Measurements from ENCODE around the gene MEGF6. TPM values are rescaled to one million over a fixed set of nuclear protein-coding genes. Genes with fewer than 3 reads are reported as not detected.
"Not testable (repeated sequence)": the region's sequence is repeated elsewhere in the genome, so short reads cannot be mapped to it uniquely, and the experiment has no call there.

MEGF6 gene
- total and polyA plus RNA-seq, 2 donors, result 14.5 to 23.5 TPM

- no peak for DNase-seq (ENCODE audit: extremely low spot score)
- H3K4me1 ChIP-seq (ENCODE audit: insufficient read depth), result no peaks in the 10 kb centered on the region
- H3K27ac ChIP-seq (ENCODE audit: low read depth), result no peak overlapping the region
- peaks cover 2% of the 10 kb centered on the region for H3K36me3 ChIP-seq (ENCODE audit: insufficient read depth)
- H3K4me3 ChIP-seq (ENCODE audit: low read depth, low read length), result no peak overlapping the region
- 93% methylated on average over 26 of the region's 26 CpGs for WGBS
Observed at GRCh38 chr1:3627515-3628253, 16.4 kb upstream of the MEGF6 start.

- Histone ChIP-seq H3K4me1 (ENCODE audit: insufficient read depth) (no peaks in the 10 kb centered on the region), H3K36me3 (ENCODE audit: insufficient read depth) (peaks cover 2% of the 10 kb centered on the region), H3K27ac (ENCODE audit: low read depth) (no peak overlapping the region), H3K4me3 (ENCODE audit: low read depth, low read length) (no peak overlapping the region)
- no peak for DNase-seq (ENCODE audit: extremely low spot score)
- WGBS, result 83% methylated on average over 4 of the region's 4 CpGs
Observed at GRCh38 chr1:3626025-3626424, 14.7 kb upstream of the MEGF6 start.

GRCh38 chr1:3625151-3625907 is 14.0 kb upstream of the MEGF6 start:
- no peak for DNase-seq (ENCODE audit: extremely low spot score)
- 2% methylated on average over 71 of the region's 71 CpGs for WGBS
- Histone ChIP-seq H3K4me3 (ENCODE audit: low read depth, low read length) (peak overlapping the region; percentile 94), H3K4me1 (ENCODE audit: insufficient read depth) (no peaks in the 10 kb centered on the region), H3K27ac (ENCODE audit: low read depth) (peak overlapping the region; percentile 65), H3K36me3 (ENCODE audit: insufficient read depth) (peaks cover 2% of the 10 kb centered on the region)

GRCh38 chr1:3624200-3625136 is 13.2 kb upstream of the MEGF6 start, which contains the start of gene TPRG1L:
TSS of gene TPRG1L (plus strand) at chr1:3625015. CDS start at chr1:3625073, 58 bp downstream.
- H3K27ac ChIP-seq (ENCODE audit: low read depth), result peak within 1 kb of the TSS; percentile 65
- H3K36me3 ChIP-seq (ENCODE audit: insufficient read depth), result peaks cover 2% of the 10 kb centered on the region
- WGBS, result under 1% methylated on average over 108 of the region's 108 CpGs
- no peaks in the 10 kb centered on the region for H3K4me1 ChIP-seq (ENCODE audit: insufficient read depth)
- H3K4me3 ChIP-seq (ENCODE audit: low read depth, low read length), result peak within 1 kb of the TSS; percentile 94
- peak; percentile 92 for DNase-seq (ENCODE audit: extremely low spot score)

GRCh38 chr1:3623441-3624199 is 12.3 kb upstream of the MEGF6 start:
- Histone ChIP-seq H3K4me3 (ENCODE audit: low read depth, low read length) (peak overlapping the region; percentile 77), H3K4me1 (ENCODE audit: insufficient read depth) (no peaks in the 10 kb centered on the region), H3K36me3 (ENCODE audit: insufficient read depth) (peaks cover 2% of the 10 kb centered on the region), H3K27ac (ENCODE audit: low read depth) (no peak overlapping the region)
- WGBS, result 32% methylated on average over 23 of the region's 23 CpGs
- DNase-seq (ENCODE audit: extremely low spot score), result no peak

- DNase-seq (ENCODE audit: extremely low spot score); H3K27ac ChIP-seq (ENCODE audit: low read depth); H3K4me3 ChIP-seq (ENCODE audit: low read depth, low read length); H3K36me3 ChIP-seq (ENCODE audit: insufficient read depth); H3K4me1 ChIP-seq (ENCODE audit: insufficient read depth): not testable (repeated sequence)
- WGBS, result 83% methylated on average over 9 of the region's 9 CpGs
Observed at GRCh38 chr1:3622102-3622501, 10.8 kb upstream of the MEGF6 start.

GRCh38 chr1:3621151-3621671 is 9.9 kb upstream of the MEGF6 start:
- H3K27ac ChIP-seq (ENCODE audit: low read depth); H3K4me3 ChIP-seq (ENCODE audit: low read depth, low read length); DNase-seq (ENCODE audit: extremely low spot score); H3K36me3 ChIP-seq (ENCODE audit: insufficient read depth); H3K4me1 ChIP-seq (ENCODE audit: insufficient read depth): not testable (repeated sequence)
- whole genome bisulfite sequencing, result 24% methylated on average over 15 of the region's 15 CpGs

GRCh38 chr1:3620708-3621107 is 9.4 kb upstream of the MEGF6 start:
- no peak overlapping the region for H3K4me3 ChIP-seq (ENCODE audit: low read depth, low read length)
- no peaks in the 10 kb centered on the region for H3K36me3 ChIP-seq (ENCODE audit: insufficient read depth)
- H3K4me1 ChIP-seq (ENCODE audit: insufficient read depth), result no peaks in the 10 kb centered on the region
- 90% methylated on average over 12 of the region's 12 CpGs for WGBS
- DNase-seq (ENCODE audit: extremely low spot score), result no peak
- H3K27ac ChIP-seq (ENCODE audit: low read depth), result no peak overlapping the region

- no peaks in the 10 kb centered on the region for H3K36me3 ChIP-seq (ENCODE audit: insufficient read depth)
- H3K4me3 ChIP-seq (ENCODE audit: low read depth, low read length), result no peak overlapping the region
- no peaks in the 10 kb centered on the region for H3K4me1 ChIP-seq (ENCODE audit: insufficient read depth)
- peak; percentile 59 for DNase-seq (ENCODE audit: extremely low spot score)
- H3K27ac ChIP-seq (ENCODE audit: low read depth), result no peak overlapping the region
- 20% methylated on average over 21 of the region's 21 CpGs for WGBS
Observed at GRCh38 chr1:3618881-3619671, 7.8 kb upstream of the MEGF6 start.

- no peaks in the 10 kb centered on the region for H3K36me3 ChIP-seq (ENCODE audit: insufficient read depth)
- no peak overlapping the region for H3K27ac ChIP-seq (ENCODE audit: low read depth)
- H3K4me1 ChIP-seq (ENCODE audit: insufficient read depth), result no peaks in the 10 kb centered on the region
- no peak overlapping the region for H3K4me3 ChIP-seq (ENCODE audit: low read depth, low read length)
- DNase-seq (ENCODE audit: extremely low spot score), result no peak
- 73% methylated on average over 9 of the region's 9 CpGs for WGBS
Observed at GRCh38 chr1:3618531-3618880, 7.2 kb upstream of the MEGF6 start.

GRCh38 chr1:3617806-3618345 is 6.6 kb upstream of the MEGF6 start:
- Histone ChIP-seq H3K36me3 (ENCODE audit: insufficient read depth) (no peaks in the 10 kb centered on the region), H3K4me1 (ENCODE audit: insufficient read depth) (no peaks in the 10 kb centered on the region), H3K27ac (ENCODE audit: low read depth) (no peak overlapping the region), H3K4me3 (ENCODE audit: low read depth, low read length) (no peak overlapping the region)
- WGBS, result 84% methylated on average over 18 of the region's 18 CpGs
- DNase-seq (ENCODE audit: extremely low spot score), result no peak

- H3K36me3 ChIP-seq (ENCODE audit: insufficient read depth), result no peaks in the 10 kb centered on the region
- no peak for DNase-seq (ENCODE audit: extremely low spot score)
- no peaks in the 10 kb centered on the region for H3K4me1 ChIP-seq (ENCODE audit: insufficient read depth)
- WGBS, result 83% methylated on average over 9 of the region's 9 CpGs
- H3K27ac ChIP-seq (ENCODE audit: low read depth), result no peak overlapping the region
- no peak overlapping the region for H3K4me3 ChIP-seq (ENCODE audit: low read depth, low read length)
Observed at GRCh38 chr1:3616861-3617260, 5.6 kb upstream of the MEGF6 start.
